ENCODE data around the gene CLDND2. TPM values are rescaled to one million over a fixed set of nuclear protein-coding genes. Genes with fewer than 3 reads are reported as not detected.
A peak's percentile ranks its signal among the peaks of the same experiment; 100 is the strongest.

The CLDND2 gene
- total and polyA plus RNA-seq, 8 donors: 0.88 to 4.3 (median 1.3) TPM; not detected in 5

DNA sequence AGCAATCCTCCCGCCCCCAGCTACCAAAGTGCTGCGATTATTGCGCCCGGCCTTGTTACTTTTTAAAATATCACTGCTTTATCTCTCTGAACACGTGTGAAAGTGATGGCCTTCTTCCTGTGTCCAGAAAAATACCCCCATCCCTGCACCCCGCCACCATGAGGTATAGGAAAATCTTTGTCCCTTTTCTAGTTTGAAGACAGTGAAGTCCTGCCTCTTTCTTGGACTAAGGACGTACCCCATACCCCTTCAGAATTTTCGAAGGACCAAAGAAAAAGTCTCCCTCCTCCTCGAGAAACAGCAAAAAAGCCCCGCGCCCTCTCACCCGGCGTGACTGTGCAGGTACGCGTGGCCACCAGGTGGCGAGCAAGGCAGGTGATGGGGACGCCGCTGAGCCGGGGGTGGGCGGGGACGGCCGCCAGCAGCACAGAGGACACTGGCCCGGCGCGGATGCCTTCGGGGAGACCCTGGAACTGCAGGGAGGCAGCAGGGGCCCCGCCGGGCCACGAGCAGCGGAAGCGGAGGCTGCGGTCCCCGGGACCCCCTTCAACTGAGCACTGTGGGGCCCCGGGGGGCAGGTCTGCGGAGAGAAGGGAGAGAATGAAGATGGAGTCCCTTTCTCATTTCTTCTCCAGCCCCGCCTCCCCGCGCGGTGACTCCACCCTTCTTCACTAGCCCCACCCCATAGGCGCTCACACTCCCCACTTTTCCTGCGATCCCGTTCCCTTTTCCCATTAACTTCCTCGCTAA lies 30.1 kb downstream of the CLDND2 start:
- DNase-seq: peak; percentile 87 to 94
- 3 to 4% (median 4%) methylated on average over 36 to 43 of the region's 43 CpGs for WGBS, 5 donors
- H3K27ac ChIP-seq: peak overlapping the region; percentile 16 to 87 (median 80)
- H3K4me1 ChIP-seq: peaks cover 8 to 27% (median 24%) of the 10 kb centered on the region in 4 donors
- H3K36me3 ChIP-seq: no peaks in the 10 kb centered on the region
- no peaks in the 10 kb centered on the region for H3K9me3 ChIP-seq
- peaks cover 0 to 5% (median 0%) of the 10 kb centered on the region in 3 donors for H3K27me3 ChIP-seq
- peak overlapping the region; percentile 55 to 83 (median 64) for H3K4me3 ChIP-seq
- TF ChIP-seq, protein P1, sequence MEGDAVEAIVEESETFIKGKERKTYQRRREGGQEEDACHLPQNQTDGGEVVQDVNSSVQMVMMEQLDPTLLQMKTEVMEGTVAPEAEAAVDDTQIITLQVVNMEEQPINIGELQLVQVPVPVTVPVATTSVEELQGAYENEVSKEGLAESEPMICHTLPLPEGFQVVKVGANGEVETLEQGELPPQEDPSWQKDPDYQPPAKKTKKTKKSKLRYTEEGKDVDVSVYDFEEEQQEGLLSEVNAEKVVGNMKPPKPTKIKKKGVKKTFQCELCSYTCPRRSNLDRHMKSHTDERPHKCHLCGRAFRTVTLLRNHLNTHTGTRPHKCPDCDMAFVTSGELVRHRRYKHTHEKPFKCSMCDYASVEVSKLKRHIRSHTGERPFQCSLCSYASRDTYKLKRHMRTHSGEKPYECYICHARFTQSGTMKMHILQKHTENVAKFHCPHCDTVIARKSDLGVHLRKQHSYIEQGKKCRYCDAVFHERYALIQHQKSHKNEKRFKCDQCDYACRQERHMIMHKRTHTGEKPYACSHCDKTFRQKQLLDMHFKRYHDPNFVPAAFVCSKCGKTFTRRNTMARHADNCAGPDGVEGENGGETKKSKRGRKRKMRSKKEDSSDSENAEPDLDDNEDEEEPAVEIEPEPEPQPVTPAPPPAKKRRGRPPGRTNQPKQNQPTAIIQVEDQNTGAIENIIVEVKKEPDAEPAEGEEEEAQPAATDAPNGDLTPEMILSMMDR (IDR thresholded peaks at IDR 0.05): peak in 5 of 7 experiments; percentile 78 to 93 (median 87)
- TF ChIP-seq EP300 (IDR thresholded peaks at IDR 0.05): no peak
- intact Hi-C loops (cut with DNase I; ENCODE audit: low total_unique reads): loop anchor here (10.0 kb wide), 1 partner anchor 96 kb away; no protein-coding TSS in a partner anchor

DNA sequence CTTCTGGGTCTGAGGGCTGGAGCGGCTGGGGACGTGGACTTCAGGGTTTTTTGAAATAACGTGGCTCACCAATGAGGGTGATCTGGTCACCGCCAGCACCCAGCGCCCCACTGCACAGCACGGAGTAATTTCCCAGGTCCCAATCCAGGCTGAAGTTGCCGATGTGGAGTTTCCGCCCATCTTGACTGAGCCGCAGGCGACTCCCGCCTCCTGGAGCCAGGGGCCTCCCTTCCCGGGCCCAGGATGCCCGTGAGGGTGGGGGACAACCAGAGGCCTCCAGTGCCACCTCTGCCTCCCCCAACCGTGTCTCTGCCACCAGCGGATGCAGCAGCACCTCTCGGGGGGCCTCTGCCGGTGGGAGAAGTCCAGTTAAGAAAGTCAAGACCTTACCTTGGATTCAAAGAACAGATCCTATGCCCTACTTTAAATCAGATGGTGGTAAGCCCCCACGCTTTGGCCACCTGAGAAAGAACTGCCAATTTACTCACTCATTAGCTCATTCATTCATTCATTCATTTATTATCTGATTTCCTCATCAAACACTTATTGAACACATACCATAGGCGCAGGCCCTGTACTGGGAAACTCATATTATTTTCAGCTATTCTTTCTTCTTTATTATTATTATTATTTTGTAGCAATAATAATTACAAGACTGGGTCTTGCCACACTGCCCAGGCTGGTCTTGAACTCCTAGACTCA lies 30.8 kb downstream of the CLDND2 start:
- intact Hi-C loops (cut with DNase I; ENCODE audit: low total_unique reads): loop anchor here (10.0 kb wide), 1 partner anchor 97 kb away; no protein-coding TSS in a partner anchor
- TF ChIP-seq POLR2A (IDR thresholded peaks at IDR 0.05) (no peak), EP300 (IDR thresholded peaks at IDR 0.05) (no peak), POLR2AphosphoS5 (IDR thresholded peaks at IDR 0.05) (no peak)
- TF ChIP-seq, protein P1 (IDR thresholded peaks at IDR 0.05): no peak
- H3K4me3 ChIP-seq: no peak overlapping the region

DNA sequence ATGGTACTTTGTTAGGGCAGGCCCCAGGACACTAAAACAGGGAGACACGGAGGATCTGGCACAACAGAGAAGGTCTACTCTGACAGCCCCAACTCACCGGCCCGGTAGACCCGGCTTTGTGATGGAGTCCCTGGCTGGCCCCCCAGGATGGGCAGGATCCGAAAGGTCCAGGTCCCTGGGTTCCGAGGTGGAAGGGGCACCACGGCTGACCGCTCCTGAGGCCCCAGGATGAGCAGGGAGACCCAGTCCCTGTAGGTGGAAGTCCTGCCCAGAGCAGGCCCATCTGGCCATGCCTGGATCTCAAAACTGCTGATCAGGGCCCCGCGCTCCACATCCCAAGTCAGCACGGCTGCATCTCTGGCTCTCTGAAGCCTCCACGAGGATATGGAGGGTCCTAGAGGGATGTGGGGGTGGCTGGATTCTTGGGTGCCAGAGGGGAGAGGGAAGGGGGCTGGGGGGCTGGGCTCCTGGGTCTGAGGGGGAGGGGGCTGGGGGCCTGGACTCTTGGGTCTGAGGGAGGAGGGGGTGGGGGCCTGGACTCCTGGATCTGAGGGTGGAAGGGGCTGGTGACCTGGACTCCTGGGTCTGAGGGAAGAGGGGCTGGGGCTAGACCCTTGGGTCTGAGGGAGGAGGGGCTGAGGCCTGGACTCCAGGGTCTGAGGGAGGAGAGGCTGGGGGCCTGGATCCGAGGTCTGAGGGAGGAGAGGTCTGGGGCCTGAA lies 31.5 kb downstream of the CLDND2 start:
- Histone ChIP-seq H3K4me1 (peaks cover 8 to 27% (median 24%) of the 10 kb centered on the region in 4 donors), H3K27ac (no peak overlapping the region), H3K27me3 (peaks cover 0 to 10% (median 0%) of the 10 kb centered on the region in 3 donors), H3K9me3 (no peaks in the 10 kb centered on the region), H3K36me3 (peaks cover 0 to 6% (median 0%) of the 10 kb centered on the region in 4 donors), H3K4me3 (no peak overlapping the region)
- intact Hi-C loops (cut with DNase I; ENCODE audit: low total_unique reads): loop anchor here (10.0 kb wide), 1 partner anchor 98 kb away; no protein-coding TSS in a partner anchor
- WGBS, 5 donors: 90 to 96% (median 94%) methylated on average over 6 to 13 of the region's 13 CpGs
- no peak for DNase-seq
- TF ChIP-seq, protein P1 (IDR thresholded peaks at IDR 0.05): no peak
- no peak for TF ChIP-seq POLR2A (IDR thresholded peaks at IDR 0.05)
- TF ChIP-seq EP300 (IDR thresholded peaks at IDR 0.05): no peak
- TF ChIP-seq POLR2AphosphoS5 (IDR thresholded peaks at IDR 0.05): no peak

More for the DNA sequence above, 30.8 kb downstream of the CLDND2 start:
- WGBS, 5 donors: 81 to 92% (median 85%) methylated on average over 16 to 19 of the region's 19 CpGs
- Histone ChIP-seq H3K36me3 (no peaks in the 10 kb centered on the region), H3K27me3 (peaks cover 0 to 5% (median 0%) of the 10 kb centered on the region in 3 donors), H3K4me1 (peaks cover 8 to 27% (median 24%) of the 10 kb centered on the region in 4 donors), H3K27ac (no peak overlapping the region), H3K9me3 (no peaks in the 10 kb centered on the region)
- no peak for DNase-seq

Data from stomach (tissue), 9 donors.